C4-2B (cell line): ENCODE data around the gene NDP.
A peak's percentile ranks its signal among the peaks of the same experiment; 100 is the strongest.
"Not testable (repeated sequence)": the region's sequence is repeated elsewhere in the genome, so short reads cannot be mapped to it uniquely, and the experiment has no call there.

Experiments
- H3K27ac ChIP-seq: fragments of 450-650 bp; 2 replicates; pipeline ENCODE4 v1.5.1; 2017
- ZFX ChIP-seq: fragments of 450-650 bp; IDR thresholded peaks from 2 replicates; pipeline ENCODE4 v1.6.1; 2017
- TF ChIP-seq, protein P1 (sequence below): fragments of 450-650 bp; conservative IDR thresholded peaks from 2 replicates; pipeline ENCODE4 v1.5.1; 2017; ENCODE audit warnings: mild to moderate bottlenecking

The NDP gene

DNA sequence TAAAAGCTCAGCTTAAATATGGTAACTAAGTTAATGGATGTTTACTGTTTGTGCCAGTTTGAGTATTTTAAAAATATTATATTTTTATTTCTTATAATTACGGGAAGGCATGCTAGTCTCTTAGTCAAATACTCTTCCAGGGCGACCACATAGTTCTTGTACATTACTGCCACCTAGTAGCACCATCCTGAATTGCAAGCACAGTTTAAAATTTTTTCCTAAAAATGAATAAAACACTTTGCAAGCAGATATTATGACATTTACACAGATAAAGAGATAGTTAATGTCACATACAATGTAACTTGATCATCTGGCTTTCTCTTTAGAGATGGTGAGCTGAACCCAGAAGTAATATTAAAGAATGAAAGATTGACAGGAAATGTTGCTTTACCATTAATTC lies 11.5 kb downstream of the NDP start:
- no peak for TF ChIP-seq ZFX
- TF ChIP-seq, protein P1, sequence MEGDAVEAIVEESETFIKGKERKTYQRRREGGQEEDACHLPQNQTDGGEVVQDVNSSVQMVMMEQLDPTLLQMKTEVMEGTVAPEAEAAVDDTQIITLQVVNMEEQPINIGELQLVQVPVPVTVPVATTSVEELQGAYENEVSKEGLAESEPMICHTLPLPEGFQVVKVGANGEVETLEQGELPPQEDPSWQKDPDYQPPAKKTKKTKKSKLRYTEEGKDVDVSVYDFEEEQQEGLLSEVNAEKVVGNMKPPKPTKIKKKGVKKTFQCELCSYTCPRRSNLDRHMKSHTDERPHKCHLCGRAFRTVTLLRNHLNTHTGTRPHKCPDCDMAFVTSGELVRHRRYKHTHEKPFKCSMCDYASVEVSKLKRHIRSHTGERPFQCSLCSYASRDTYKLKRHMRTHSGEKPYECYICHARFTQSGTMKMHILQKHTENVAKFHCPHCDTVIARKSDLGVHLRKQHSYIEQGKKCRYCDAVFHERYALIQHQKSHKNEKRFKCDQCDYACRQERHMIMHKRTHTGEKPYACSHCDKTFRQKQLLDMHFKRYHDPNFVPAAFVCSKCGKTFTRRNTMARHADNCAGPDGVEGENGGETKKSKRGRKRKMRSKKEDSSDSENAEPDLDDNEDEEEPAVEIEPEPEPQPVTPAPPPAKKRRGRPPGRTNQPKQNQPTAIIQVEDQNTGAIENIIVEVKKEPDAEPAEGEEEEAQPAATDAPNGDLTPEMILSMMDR, result peak; percentile 51
- H3K27ac ChIP-seq, result no peak overlapping the region

DNA sequence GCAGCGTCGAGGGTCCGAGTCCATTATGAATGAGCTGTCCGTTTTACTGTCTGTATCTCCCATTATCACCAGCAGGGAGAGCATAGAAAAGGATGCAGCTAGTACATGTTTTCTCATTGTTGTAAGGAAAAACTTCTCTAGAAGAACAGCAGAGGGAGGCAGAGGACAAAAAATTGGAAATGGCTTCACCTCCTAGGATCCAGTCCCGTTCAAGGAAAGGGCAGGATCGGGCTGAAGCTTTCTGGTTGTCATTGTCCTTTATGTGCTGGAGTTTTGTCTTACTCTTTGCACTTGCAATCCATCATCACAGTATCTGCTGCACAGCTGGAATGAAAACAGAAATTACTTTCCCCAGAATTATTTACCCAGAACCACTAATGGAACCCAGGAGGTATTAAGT lies 14.7 kb downstream of the NDP start:
- peak overlapping the region; percentile 49; the same call in 1 of the 2 replicates for H3K27ac ChIP-seq
- TF ChIP-seq ZFX, result no peak
- TF ChIP-seq, protein P1, result peak; percentile 78

DNA sequence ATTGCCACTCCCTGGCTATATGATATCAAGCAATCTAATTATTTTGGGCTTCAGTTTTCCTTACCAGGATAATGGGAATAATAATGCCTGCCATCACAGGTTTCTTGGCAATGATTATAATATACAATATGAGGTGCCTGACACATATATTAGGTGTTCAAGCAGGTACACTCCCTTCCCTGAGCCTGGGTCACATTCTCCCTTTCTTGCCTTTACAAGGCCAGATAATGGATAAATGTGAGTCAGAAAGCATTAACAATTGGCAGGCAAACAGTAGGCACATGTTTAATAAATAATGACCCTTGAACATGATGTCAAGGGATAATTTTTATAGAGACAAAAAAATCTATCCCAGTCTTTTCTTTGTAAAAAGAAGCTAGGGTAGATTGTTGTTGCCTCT lies 17.2 kb downstream of the NDP start:
- no peak for TF ChIP-seq ZFX
- H3K27ac ChIP-seq, result no peak overlapping the region

DNA sequence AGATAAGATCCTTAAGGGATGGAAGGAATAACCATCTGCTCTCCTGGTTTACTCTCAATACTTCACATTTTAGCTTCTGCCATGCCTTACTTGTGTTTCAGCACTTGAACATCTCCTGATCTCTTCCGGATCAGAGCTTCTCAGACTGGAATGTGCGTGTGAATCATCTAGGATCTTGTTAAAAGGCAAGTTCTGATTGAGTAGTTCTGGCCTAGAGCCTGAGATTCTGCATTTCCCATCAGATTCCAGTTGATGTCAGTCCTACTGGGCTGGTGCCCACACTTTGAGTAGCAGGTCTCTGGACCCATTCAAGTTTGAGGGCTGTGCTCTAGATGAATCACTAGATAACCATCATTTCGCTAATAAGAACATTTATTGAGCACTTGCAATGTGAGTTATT lies 20.0 kb downstream of the NDP start:
- no peak overlapping the region for H3K27ac ChIP-seq
- no peak for TF ChIP-seq ZFX
- TF ChIP-seq, protein P1, result no peak

DNA sequence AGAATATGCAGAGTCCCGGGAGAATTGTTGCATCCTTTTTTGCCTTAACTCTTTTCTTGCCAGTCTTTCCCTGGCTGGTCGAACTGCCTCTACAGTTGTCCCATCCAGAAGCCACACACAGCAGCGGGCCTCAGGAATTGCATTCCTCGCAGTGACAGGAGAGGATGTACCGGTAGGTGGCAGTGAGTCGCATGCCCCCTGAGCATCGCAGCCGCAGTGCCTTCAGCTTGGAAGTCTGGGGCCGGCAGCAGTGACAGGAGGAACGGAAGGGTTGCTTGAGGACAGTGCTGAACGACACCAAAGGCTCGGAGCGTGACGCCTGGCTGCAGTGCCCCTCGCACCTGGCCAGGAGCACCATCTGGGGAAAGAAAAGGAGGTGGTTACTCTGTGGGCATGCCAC lies 23.5 kb downstream of the NDP start:
- TF ChIP-seq ZFX, result no peak
- TF ChIP-seq, protein P1, result no peak
- H3K27ac ChIP-seq, result no peak overlapping the region

DNA sequence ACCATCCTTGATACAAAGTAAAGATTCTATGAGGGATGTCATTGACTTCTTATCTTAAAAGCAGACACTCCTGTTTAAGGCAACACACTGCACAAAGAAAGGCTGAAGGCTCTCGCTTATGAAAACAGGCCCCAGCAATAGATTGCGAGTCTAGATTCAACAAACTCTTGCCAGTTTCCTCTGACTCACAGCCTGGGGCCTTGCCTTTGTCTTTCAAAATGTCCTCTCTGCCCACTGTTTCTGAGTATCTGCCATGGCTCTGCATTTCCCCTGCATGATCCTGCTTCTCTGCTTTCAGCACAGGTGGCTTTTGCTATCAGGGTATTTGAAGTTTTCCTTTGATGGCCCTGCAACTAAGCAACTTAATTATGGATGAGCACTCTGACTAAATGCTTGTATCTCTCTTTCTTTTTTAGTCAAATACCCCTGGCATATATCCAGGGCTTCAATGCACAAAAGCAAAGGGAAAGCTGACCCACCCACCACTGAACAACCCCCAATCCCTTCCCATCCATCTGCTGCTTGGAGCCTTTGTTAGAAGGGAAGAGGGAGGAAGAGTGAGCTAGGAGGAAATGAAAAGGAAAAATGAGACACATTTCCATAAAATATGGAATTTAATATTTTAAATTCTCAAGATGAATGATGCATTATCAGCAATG lies 32.2 kb downstream of the NDP start:
- H3K27ac ChIP-seq, result no peak overlapping the region
- no peak for TF ChIP-seq ZFX
- TF ChIP-seq, protein P1, result no peak

DNA sequence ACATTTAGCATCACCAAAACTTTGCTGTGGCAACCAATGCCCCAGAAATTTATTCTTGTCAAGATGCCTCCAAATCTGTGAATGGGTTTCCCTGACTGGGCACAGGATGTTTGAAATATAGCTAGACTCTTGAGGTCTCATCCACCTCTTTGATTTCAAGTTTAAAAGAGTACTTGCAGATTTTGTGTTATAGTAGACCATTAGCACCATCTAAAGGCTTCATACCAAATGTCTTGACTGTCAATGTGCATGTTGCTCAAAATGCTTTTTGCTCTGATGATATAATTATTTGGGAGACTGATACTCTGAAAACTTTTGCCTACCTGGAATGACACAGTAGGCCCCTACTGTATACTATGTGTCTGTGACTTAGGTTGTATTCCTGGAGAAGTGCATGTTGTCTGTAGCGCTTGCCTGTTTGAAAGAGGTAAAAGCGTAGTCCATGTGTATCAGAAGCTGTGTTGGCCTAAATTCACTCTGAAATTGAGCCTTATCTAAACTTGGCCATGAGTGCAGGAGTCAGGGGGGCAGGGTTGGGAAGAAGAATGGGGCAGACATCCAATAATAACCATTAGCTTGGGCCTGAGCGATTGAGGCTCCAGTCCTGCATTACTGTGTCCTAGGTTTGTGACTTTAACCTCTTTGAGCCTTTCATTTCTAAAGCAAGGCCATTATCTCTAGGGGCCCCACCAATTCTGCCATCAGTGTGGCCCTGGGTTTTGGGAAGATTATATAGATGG lies 33.8 kb downstream of the NDP start:
- no peak for TF ChIP-seq ZFX
- TF ChIP-seq, protein P1, result peak; percentile 17
- no peak overlapping the region for H3K27ac ChIP-seq

DNA sequence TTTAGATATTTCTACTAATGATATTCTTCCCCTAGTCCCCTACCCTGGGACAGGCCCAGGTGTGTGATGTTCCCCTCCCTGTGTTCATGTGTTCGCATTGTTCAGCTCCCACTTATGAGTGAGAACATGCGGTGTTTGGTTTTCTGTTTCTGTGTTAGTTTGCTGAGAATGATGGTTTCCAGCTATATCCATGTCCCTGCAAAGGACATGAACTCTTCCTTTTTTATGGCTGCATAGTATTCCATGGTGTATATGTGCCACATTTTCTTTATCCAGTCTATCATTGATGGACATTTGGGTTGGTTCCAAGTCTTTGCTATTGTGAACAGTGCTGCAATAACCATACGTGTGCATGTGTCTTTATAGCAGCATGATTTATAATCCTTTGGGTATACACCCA lies 51.2 kb downstream of the NDP start:
- not testable (repeated sequence) for H3K27ac ChIP-seq

DNA sequence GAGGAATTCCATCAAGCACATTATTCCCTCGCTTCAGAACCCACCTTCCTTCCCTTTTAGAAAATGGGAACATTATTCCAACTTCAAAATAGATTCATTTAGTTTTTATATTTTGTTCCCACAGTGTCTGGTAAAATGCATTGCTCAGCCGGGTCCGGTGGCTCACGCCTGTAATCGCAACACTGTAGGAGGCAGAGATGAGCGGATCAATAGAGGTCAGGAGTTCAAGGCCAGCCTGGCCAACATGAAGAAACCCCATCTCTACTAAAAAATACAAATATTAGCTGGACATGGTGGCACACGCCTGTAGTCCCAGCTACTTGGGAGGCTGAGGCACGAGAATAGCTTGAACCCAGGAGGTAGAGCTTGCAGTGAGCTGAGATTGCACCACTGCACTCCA lies 62.4 kb downstream of the NDP start:
- peak overlapping the region; percentile 61 for H3K27ac ChIP-seq
